Body of pancreas (tissue), 4 donors: Measurements from ENCODE around the gene EME1. TPM values are rescaled to one million over a fixed set of nuclear protein-coding genes. Genes with fewer than 3 reads are reported as not detected.
"Not testable (repeated sequence)": the region's sequence is repeated elsewhere in the genome, so short reads cannot be mapped to it uniquely, and the experiment has no call there.

ENCODE experiments used
- ATAC-seq: fragments of 150-250 bp; one replicate; pipeline ENCODE4 v1.9.1; 2016
- DNase-seq, 4 donors: peaks; one replicate each; pipeline ENCODE4 v3.0.0-alpha.2; 2019
- H3K27ac ChIP-seq, 4 donors: fragments of 200-600 bp; sonication (generic); 1 replicate in 3 of 4; 2 replicates in 1 of 4; pipeline versions ENCODE4 v1.5.1 to v1.6.1; 2016 to 2019; ENCODE audit warnings: mild to moderate bottlenecking in 1 of 4, mixed read lengths in 1 of 4, moderate library complexity in 1 of 4
- H3K27me3 ChIP-seq, 2 donors: fragments of 200-600 bp; sonication (generic); one replicate each; pipeline ENCODE4 v1.6.0; 2016; ENCODE audit warnings: mild to moderate bottlenecking in 1 of 2
- H3K36me3 ChIP-seq, 2 donors: fragments of 200-600 bp; sonication (generic); replicated peaks in 1 of 2; 2 replicates each; pipeline ENCODE4 v1.5.1; 2016; ENCODE audit warnings: low read depth in 2 of 2; ENCODE audit not compliant: insufficient read depth in 1 of 2
- H3K4me1 ChIP-seq: fragments of 200-600 bp; sonication (generic); one replicate; pipeline ENCODE4 v1.6.0; 2016
- H3K4me3 ChIP-seq, 2 donors: fragments of 200-600 bp; sonication (generic); 1 replicate in 1 of 2; 2 replicates in 1 of 2; pipeline ENCODE4 v1.5.1; 2016 to 2019
- H3K9me3 ChIP-seq, 3 donors: fragments of 200-600 bp; sonication (generic); 1 replicate in 2 of 3; 2 replicates in 1 of 3; pipeline ENCODE4 v1.5.1; 2016
- CTCF ChIP-seq, 7 experiments: fragments of 450-650 bp in 4 of 7; fragments of 200-600 bp in 3 of 7; sonication (generic) in 3 of 7; IDR thresholded peaks; one replicate each; pipeline ENCODE4 v1.5.1; 2016 to 2019; ENCODE audit warnings: antibody characterized with exemption in 7 of 7
- POLR2A ChIP-seq, 3 donors: fragments of 450-650 bp; IDR thresholded peaks; one replicate each; pipeline ENCODE4 v1.6.1; 2016; ENCODE audit warnings: antibody characterized with exemption in 3 of 3, mild to moderate bottlenecking in 2 of 3
- WGBS, 2 donors: methylation state at CpG; one replicate each; pipeline ENCODE4 v1.1.5; 2017; 5-methylcytosine and 5-hydroxymethylcytosine counted together
- intact Hi-C: fragments of 100-400 bp; cut with DNase I; formaldehyde crosslinking; loops from one replicate; pipeline ENCODE4 v1.15.1; 2023
- total RNA-seq, 2 donors: library from RNA; depleted of rRNA; stranded (reverse); fragments of >200 nt; gene quantifications; one replicate each; pipeline ENCODE4 v1.1.0, GENCODE V29; 2016

EME1 gene
- total RNA-seq, 2 donors from 2014 or later, result not detected

- intact Hi-C loops, result no loop called here
- WGBS, 2 donors, result 83 to 87% methylated on average over 4 of the region's 4 CpGs
- Histone ChIP-seq H3K27ac (no peak overlapping the region), H3K36me3 (no peaks in the 10 kb centered on the region), H3K9me3 (no peaks in the 10 kb centered on the region), H3K4me1 (no peaks in the 10 kb centered on the region), H3K4me3 (no peak overlapping the region), H3K27me3 (no peaks in the 10 kb centered on the region)
- no peak for ATAC-seq
- DNase-seq, result no peak
- TF ChIP-seq POLR2A (IDR thresholded peaks at IDR 0.05) (no peak), CTCF (IDR thresholded peaks at IDR 0.05) (no peak)
Measured at GRCh38 chr17:50412188-50412732, 39.2 kb downstream of the EME1 start.

GRCh38 chr17:50414808-50415207 lies 41.8 kb downstream of the EME1 start:
- no peak for ATAC-seq
- 72 to 81% methylated on average over 3 of the region's 3 CpGs for WGBS, 2 donors
- Histone ChIP-seq H3K4me3 (no peak overlapping the region), H3K4me1 (no peaks in the 10 kb centered on the region), H3K27me3 (no peaks in the 10 kb centered on the region), H3K36me3 (no peaks in the 10 kb centered on the region), H3K27ac (no peak overlapping the region), H3K9me3 (no peaks in the 10 kb centered on the region)
- TF ChIP-seq POLR2A (IDR thresholded peaks at IDR 0.05) (no peak), CTCF (IDR thresholded peaks at IDR 0.05) (no peak)
- intact Hi-C loops, result no loop called here
- DNase-seq, result no peak

GRCh38 chr17:50419577-50419976 lies 46.5 kb downstream of the EME1 start:
- H3K36me3 ChIP-seq, DNase-seq, H3K9me3 ChIP-seq, intact Hi-C loops, ATAC-seq, H3K27ac ChIP-seq, H3K4me3 ChIP-seq, H3K27me3 ChIP-seq: not testable (repeated sequence)
- 97% methylated on average over 3 to 10 of the region's 10 CpGs for WGBS, 2 donors
- H3K4me1 ChIP-seq, result peaks cover 34% of the 10 kb centered on the region

GRCh38 chr17:50420419-50421112 lies 47.5 kb downstream of the EME1 start:
- ATAC-seq, result no peak
- DNase-seq, result no peak
- intact Hi-C loops, result no loop called here
- H3K4me1 ChIP-seq, result peaks cover 44% of the 10 kb centered on the region
- H3K27me3 ChIP-seq, result no peaks in the 10 kb centered on the region
- TF ChIP-seq POLR2A (IDR thresholded peaks at IDR 0.05) (no peak), CTCF (IDR thresholded peaks at IDR 0.05) (no peak)
- no peaks in the 10 kb centered on the region for H3K9me3 ChIP-seq
- no peak overlapping the region for H3K4me3 ChIP-seq
- H3K27ac ChIP-seq, result peak overlapping the region in 2 of 4 donors; percentile 63 to 84
- no peaks in the 10 kb centered on the region for H3K36me3 ChIP-seq
- WGBS, 2 donors, result 89 to 93% methylated on average over 6 of the region's 6 CpGs

GRCh38 chr17:50421308-50422051 lies 48.5 kb downstream of the EME1 start:
- Histone ChIP-seq H3K9me3 (no peaks in the 10 kb centered on the region), H3K36me3 (no peaks in the 10 kb centered on the region), H3K4me3 (no peak overlapping the region), H3K27me3 (no peaks in the 10 kb centered on the region), H3K4me1 (peaks cover 48% of the 10 kb centered on the region), H3K27ac (peak overlapping the region in 3 of 4 donors; percentile 63 to 84 (median 65))
- TF ChIP-seq POLR2A (IDR thresholded peaks at IDR 0.05) (no peak), CTCF (IDR thresholded peaks at IDR 0.05) (no peak)
- ATAC-seq (no peak), DNase-seq (peak in 1 of 4 donors; percentile 30)
- WGBS, 2 donors, result 38% methylated on average over 3 of the region's 3 CpGs
- intact Hi-C loops, result no loop called here
